Neural progenitor cell (in vitro differentiated cells): ENCODE results near the gene NRP1.

Source experiments
- CTCF ChIP-seq: fragments of 200-600 bp; sonication (generic); IDR thresholded peaks from 2 replicates; pipeline ENCODE4 v1.5.1; 2017; ENCODE audit warnings: antibody characterized with exemption, mild to moderate bottlenecking
- EZH2 ChIP-seq: fragments of 200-600 bp; sonication (generic); IDR thresholded peaks from 2 replicates; pipeline ENCODE4 v1.6.1; 2017; ENCODE audit warnings: antibody characterized with exemption, mild to moderate bottlenecking, moderate library complexity

- no peak for TF ChIP-seq CTCF
- TF ChIP-seq EZH2 = no peak
These were observed 118.8 kb downstream of the NRP1 start for GRCh38 chr10:33215635-33216034.
